ENCODE results near the gene SRCAP. TPM values are rescaled to one million over a fixed set of nuclear protein-coding genes. Genes with fewer than 3 reads are reported as not detected.

The SRCAP gene
- total RNA-seq, 1 experiment from 2014 or later = 13.2 TPM

DNA sequence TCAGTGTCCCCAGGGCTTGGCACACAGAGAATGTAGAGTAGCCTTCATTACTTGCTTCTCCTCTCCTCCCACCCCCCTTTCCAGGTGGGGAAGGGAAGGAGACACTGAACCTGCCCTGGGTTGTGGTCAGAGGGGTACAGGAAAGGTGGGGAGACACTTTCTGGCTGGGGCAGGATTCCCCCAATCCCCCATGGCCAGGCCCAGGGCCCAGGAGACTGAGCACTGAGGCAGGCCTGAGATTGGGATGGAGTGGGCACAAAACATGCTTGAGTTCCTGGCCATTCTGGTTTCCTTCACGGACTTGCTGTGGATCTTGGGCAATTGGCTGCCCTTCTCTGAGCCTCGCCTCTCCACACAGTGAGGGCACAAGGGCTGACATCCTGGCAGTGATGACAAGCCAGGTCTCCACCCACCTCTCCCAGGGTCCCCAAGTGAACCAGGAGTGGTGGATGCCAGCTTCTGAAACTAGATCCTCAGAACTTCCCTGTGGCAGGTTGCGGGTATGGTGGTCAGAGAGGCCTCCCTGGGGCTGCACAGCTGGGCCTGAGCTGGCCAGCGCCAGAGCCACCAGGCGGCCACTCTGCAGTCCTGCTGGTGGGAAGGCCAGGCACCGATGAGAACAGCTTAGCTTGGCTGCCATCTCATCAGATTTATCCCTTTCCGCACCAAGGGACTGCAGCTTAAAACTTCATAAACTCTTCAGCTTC lies 78.8 kb downstream of the SRCAP start:
- H3K79me2 ChIP-seq (ENCODE audit: low read length) = no peaks in the 10 kb centered on the region
- H3K36me3 ChIP-seq (ENCODE audit: insufficient read depth, low read length) = 0 out of 2 replicates have a peak, but pooled peaks cover 5% of the 10 kb centered on the region
- no peak overlapping the region for H3K4me3 ChIP-seq (ENCODE audit: low read length)
- no peaks in the 10 kb centered on the region for H3K27me3 ChIP-seq (ENCODE audit: low read length)
- H3K9me2 ChIP-seq (replicated peaks; ENCODE audit: insufficient read depth, low read length) = no peaks in the 10 kb centered on the region
- no peaks in the 10 kb centered on the region for H4K20me1 ChIP-seq (ENCODE audit: insufficient read depth, low read depth, low read length)
- H3K9ac ChIP-seq (ENCODE audit: low read length) = no peak overlapping the region
- no peak overlapping the region for H3K4me2 ChIP-seq (ENCODE audit: low read depth, low read length, poor library complexity, severe bottlenecking)
- H3K27ac ChIP-seq (ENCODE audit: low read length) = no peak overlapping the region
- H2AFZ ChIP-seq (ENCODE audit: low read length) = no peak overlapping the region
- no peak for DNase-seq
- no peaks in the 10 kb centered on the region for H3K9me3 ChIP-seq (ENCODE audit: low read length)
- H3K4me1 ChIP-seq (ENCODE audit: low read length) = no peaks in the 10 kb centered on the region

DNA sequence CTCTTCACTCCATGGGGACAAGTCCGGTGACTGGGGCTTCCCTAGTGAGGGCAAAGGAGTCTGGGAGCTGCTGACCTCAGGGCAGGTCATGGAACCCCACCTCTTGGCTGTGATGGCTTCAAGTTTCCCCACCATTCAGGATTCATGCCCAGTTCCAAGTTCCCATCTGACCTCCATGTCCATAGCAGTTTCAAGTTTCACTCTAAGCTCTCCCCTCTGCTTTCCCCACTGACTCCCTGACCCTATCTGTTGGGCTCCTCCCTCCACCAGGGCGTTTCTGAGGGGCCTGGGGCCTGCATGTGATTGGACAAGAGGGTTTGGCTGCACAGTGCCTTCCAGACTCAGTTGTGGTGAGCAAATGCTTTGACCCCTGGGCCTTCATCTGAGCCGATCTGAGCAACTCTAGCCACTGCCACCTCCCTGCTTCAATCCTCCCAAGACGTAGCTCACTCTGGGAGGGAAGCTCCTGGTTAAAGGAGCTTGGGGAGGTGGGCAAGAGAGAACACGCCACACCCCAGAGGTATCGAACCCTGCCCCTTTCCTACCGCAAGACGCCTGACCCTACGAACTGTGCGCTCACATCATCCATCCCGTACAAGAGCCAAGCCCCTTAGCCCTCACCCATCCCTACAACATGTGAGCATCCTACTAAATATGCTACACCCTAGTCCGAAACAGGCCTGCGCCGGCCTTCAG lies 79.7 kb downstream of the SRCAP start:
- Histone ChIP-seq H3K9me2 (replicated peaks; ENCODE audit: insufficient read depth, low read length) (no peaks in the 10 kb centered on the region), H3K4me2 (ENCODE audit: low read depth, low read length, poor library complexity, severe bottlenecking) (no peak overlapping the region), H3K4me3 (ENCODE audit: low read length) (no peak overlapping the region), H3K4me1 (ENCODE audit: low read length) (no peaks in the 10 kb centered on the region), H2AFZ (ENCODE audit: low read length) (no peak overlapping the region), H3K27ac (ENCODE audit: low read length) (no peak overlapping the region), H3K27me3 (ENCODE audit: low read length) (no peaks in the 10 kb centered on the region), H3K36me3 (ENCODE audit: insufficient read depth, low read length) (0 out of 2 replicates have a peak, but pooled peaks cover 4% of the 10 kb centered on the region), H3K79me2 (ENCODE audit: low read length) (no peaks in the 10 kb centered on the region), H3K9ac (ENCODE audit: low read length) (no peak overlapping the region), H3K9me3 (ENCODE audit: low read length) (no peaks in the 10 kb centered on the region), H4K20me1 (ENCODE audit: insufficient read depth, low read depth, low read length) (no peaks in the 10 kb centered on the region)
- no peak for DNase-seq

DNA sequence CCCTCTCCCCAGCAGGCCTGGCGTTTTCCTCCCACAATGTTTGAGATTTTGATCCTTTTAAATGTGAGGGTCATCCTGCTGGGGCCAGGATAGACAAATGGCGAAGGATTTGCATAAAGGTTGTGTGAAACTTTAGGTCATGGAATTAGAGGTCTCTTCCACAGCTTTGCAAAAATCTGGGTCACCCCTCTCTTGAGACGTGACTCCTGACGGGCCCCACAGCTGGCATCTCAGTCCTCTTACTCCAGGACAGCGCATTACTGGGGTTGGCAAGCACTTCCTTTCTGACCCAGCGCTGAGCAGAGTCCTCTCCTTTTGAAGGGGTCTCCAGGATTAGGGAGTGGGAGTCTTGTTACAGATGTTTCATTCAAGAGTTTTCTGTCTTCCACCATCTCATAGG lies 80.6 kb downstream of the SRCAP start:
- no peak for DNase-seq
- Histone ChIP-seq H3K79me2 (ENCODE audit: low read length) (no peaks in the 10 kb centered on the region), H3K4me2 (ENCODE audit: low read depth, low read length, poor library complexity, severe bottlenecking) (no peak overlapping the region), H3K4me3 (ENCODE audit: low read length) (no peak overlapping the region), H3K9me2 (replicated peaks; ENCODE audit: insufficient read depth, low read length) (no peaks in the 10 kb centered on the region), H3K9ac (ENCODE audit: low read length) (no peak overlapping the region), H3K4me1 (ENCODE audit: low read length) (no peaks in the 10 kb centered on the region), H4K20me1 (ENCODE audit: insufficient read depth, low read depth, low read length) (no peaks in the 10 kb centered on the region), H3K36me3 (ENCODE audit: insufficient read depth, low read length) (no peaks in the 10 kb centered on the region), H2AFZ (ENCODE audit: low read length) (no peak overlapping the region), H3K27ac (ENCODE audit: low read length) (no peak overlapping the region), H3K9me3 (ENCODE audit: low read length) (no peaks in the 10 kb centered on the region), H3K27me3 (ENCODE audit: low read length) (no peaks in the 10 kb centered on the region)

DNA sequence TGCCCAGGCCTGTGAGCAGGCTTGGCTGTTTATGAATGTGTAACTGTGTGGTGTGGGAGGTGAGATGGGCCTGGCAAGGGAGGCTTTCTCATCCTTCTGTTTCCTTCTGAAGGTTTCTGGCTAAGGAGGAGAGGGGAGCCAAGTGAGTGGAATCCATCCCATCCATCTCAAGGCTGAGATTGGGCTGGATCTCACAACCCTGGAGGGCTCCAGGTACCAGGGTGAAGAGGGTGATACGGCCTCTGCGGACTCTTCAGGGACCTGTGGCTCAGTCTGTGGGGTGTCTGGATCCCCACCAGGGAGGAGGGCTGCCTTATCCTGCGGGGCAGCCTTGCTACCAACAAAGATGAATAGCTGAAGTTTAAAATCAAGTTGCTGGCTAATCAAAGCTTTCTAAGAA lies 81.0 kb downstream of the SRCAP start:
- H3K27me3 ChIP-seq (ENCODE audit: low read length) = no peaks in the 10 kb centered on the region
- no peaks in the 10 kb centered on the region for H3K79me2 ChIP-seq (ENCODE audit: low read length)
- no peak overlapping the region for H2AFZ ChIP-seq (ENCODE audit: low read length)
- H3K9me3 ChIP-seq (ENCODE audit: low read length) = no peaks in the 10 kb centered on the region
- no peak for DNase-seq
- no peaks in the 10 kb centered on the region for H3K9me2 ChIP-seq (replicated peaks; ENCODE audit: insufficient read depth, low read length)
- no peaks in the 10 kb centered on the region for H3K36me3 ChIP-seq (ENCODE audit: insufficient read depth, low read length)
- no peak overlapping the region for H3K4me2 ChIP-seq (ENCODE audit: low read depth, low read length, poor library complexity, severe bottlenecking)
- no peak overlapping the region for H3K27ac ChIP-seq (ENCODE audit: low read length)
- H3K4me1 ChIP-seq (ENCODE audit: low read length) = no peaks in the 10 kb centered on the region
- no peak overlapping the region for H3K4me3 ChIP-seq (ENCODE audit: low read length)
- H3K9ac ChIP-seq (ENCODE audit: low read length) = no peak overlapping the region
- H4K20me1 ChIP-seq (ENCODE audit: insufficient read depth, low read depth, low read length) = no peaks in the 10 kb centered on the region

DNA sequence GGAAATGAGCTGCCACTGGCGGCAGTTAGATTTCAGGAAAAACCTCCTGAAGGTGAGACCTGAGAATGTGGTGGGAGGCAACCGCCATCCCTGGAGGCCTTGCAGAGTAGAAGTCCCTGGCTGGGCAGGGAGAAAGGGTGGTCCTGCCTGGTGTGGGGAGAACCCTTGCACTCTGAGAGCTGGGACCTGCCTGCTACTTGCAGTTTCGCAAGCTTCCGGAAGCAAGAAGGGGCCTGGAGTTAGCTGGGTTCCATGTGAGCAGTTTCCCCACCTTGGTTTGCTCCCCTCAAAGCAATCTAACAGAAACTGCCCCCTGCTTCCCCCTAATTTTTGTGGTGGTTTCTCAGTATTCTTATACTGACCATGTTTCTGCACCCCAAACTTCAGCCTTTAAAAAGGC lies 81.6 kb downstream of the SRCAP start:
- Histone ChIP-seq H3K4me2 (ENCODE audit: low read depth, low read length, poor library complexity, severe bottlenecking) (no peak overlapping the region), H3K4me3 (ENCODE audit: low read length) (no peak overlapping the region)

DNA sequence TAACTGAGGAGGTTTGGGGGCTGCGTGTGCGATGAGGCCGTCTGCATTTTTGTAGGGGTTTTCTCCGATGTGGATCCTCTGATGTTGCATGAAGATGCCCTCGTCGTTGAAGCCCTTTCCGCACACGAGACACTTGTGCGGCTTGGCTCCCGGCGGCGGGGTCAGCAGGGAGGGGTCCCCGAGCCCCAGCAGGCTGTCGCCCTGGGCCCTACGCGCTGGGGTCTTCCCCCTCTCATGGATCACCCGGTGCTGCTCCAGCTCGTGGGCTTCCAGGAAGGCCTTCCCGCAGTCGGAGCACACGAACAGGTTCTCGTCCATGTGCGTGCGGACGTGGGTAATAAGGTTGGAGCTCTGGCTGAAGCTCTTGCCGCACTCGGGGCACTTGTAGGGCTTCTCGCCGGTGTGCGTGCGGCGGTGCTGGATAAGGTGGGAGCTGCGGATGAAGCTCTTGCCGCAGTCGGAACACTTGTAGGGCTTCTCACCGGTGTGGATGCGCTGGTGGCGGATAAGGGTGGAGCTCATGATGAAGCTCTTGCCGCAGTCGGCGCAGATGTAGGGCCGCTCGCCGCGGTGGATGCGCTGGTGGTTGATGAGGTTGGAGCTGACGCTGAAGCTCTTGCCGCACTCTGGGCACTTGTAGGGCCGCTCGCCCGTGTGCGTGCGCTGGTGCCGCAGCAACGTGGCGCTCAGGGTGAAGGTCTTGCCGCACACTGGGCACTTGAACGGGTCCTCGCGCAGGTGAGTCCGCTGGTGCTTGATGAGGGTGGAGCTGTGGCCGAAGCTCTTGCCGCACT lies 83.7 kb downstream of the SRCAP start:
- Histone ChIP-seq H3K9me3 (ENCODE audit: low read length) (no peaks in the 10 kb centered on the region), H3K27ac (ENCODE audit: low read length) (no peak overlapping the region), H3K36me3 (ENCODE audit: insufficient read depth, low read length) (no peaks in the 10 kb centered on the region), H4K20me1 (ENCODE audit: insufficient read depth, low read depth, low read length) (no peaks in the 10 kb centered on the region), H3K9me2 (replicated peaks; ENCODE audit: insufficient read depth, low read length) (no peaks in the 10 kb centered on the region), H2AFZ (ENCODE audit: low read length) (no peak overlapping the region), H3K79me2 (ENCODE audit: low read length) (peaks cover 9% of the 10 kb centered on the region), H3K4me3 (ENCODE audit: low read length) (no peak overlapping the region), H3K4me2 (ENCODE audit: low read depth, low read length, poor library complexity, severe bottlenecking) (no peak overlapping the region), H3K4me1 (ENCODE audit: low read length) (peaks cover 11% of the 10 kb centered on the region), H3K9ac (ENCODE audit: low read length) (no peak overlapping the region), H3K27me3 (ENCODE audit: low read length) (no peaks in the 10 kb centered on the region)
- no peak for DNase-seq

More for the DNA sequence above, 81.6 kb downstream of the SRCAP start:
- no peaks in the 10 kb centered on the region for H3K27me3 ChIP-seq (ENCODE audit: low read length)
- no peaks in the 10 kb centered on the region for H3K9me2 ChIP-seq (replicated peaks; ENCODE audit: insufficient read depth, low read length)
- no peaks in the 10 kb centered on the region for H4K20me1 ChIP-seq (ENCODE audit: insufficient read depth, low read depth, low read length)
- H3K36me3 ChIP-seq (ENCODE audit: insufficient read depth, low read length) = no peaks in the 10 kb centered on the region
- H3K79me2 ChIP-seq (ENCODE audit: low read length) = no peaks in the 10 kb centered on the region
- H3K27ac ChIP-seq (ENCODE audit: low read length) = no peak overlapping the region
- H3K9ac ChIP-seq (ENCODE audit: low read length) = no peak overlapping the region
- no peak for DNase-seq
- peaks cover 5% of the 10 kb centered on the region; the same call in 1 of the 2 replicates for H3K4me1 ChIP-seq (ENCODE audit: low read length)
- H2AFZ ChIP-seq (ENCODE audit: low read length) = no peak overlapping the region
- no peaks in the 10 kb centered on the region for H3K9me3 ChIP-seq (ENCODE audit: low read length)

DNA sequence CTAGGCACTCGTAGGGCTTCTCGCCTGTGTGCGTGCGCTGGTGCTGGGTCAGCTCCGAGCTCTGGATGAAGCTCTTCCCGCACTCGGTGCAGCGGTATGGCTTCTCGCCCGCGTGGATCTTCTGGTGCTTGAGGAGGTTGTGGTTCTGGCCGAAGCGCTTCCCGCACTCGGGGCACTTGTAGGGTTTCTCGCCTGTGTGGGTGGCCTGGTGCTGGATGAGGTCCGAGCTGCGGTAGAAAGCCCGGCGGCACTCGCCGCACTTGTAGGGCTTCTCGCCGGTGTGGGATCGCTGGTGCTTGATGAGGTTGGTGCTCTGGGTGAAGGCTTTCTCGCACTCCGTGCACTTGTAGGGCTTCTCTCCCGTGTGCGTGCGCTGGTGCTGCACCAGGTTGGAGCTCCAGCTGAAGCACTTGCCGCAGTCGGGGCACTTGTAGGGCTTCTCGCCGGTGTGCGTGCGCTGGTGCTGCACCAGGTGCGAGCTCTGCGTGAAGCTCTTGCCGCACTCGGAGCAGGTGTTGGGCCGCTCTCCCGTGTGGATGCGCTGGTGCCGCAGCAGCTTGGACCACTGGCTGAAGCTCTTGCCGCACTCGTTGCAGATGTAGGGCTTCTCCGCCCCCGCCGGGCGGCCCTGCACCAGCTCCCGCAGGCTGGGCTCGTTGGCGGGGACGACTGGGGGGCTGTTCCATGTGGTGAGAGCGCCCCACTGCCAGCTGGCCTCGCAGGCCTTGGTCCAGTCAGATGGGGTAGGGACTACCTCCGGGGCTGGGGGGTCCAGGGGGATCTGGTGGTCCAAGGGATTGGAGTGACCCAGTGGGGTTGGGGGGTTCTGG lies 84.5 kb downstream of the SRCAP start:
- Histone ChIP-seq H3K4me2 (ENCODE audit: low read depth, low read length, poor library complexity, severe bottlenecking) (no peak overlapping the region), H3K4me3 (ENCODE audit: low read length) (no peak overlapping the region), H3K36me3 (ENCODE audit: insufficient read depth, low read length) (no peaks in the 10 kb centered on the region), H4K20me1 (ENCODE audit: insufficient read depth, low read depth, low read length) (no peaks in the 10 kb centered on the region), H3K27ac (ENCODE audit: low read length) (no peak overlapping the region), H3K9me3 (ENCODE audit: low read length) (no peaks in the 10 kb centered on the region), H3K27me3 (ENCODE audit: low read length) (no peaks in the 10 kb centered on the region), H2AFZ (ENCODE audit: low read length) (no peak overlapping the region), H3K79me2 (ENCODE audit: low read length) (peaks cover 9% of the 10 kb centered on the region), H3K9ac (ENCODE audit: low read length) (no peak overlapping the region), H3K9me2 (replicated peaks; ENCODE audit: insufficient read depth, low read length) (no peaks in the 10 kb centered on the region), H3K4me1 (ENCODE audit: low read length) (peaks cover 11% of the 10 kb centered on the region)
- DNase-seq = no peak
